GM19351 (cell line): ENCODE data around the gene TNIK.

Experiments used
- ATAC-seq: cut with Tn5 transposase; IDR thresholded peaks from one replicate; pipeline ENCODE4 v1.9.1; 2021; ENCODE audit warnings: mild to moderate bottlenecking, moderate library complexity; ENCODE audit not compliant: unreplicated experiment

The TNIK gene

GRCh38 chr3:171345107-171345843, 114.9 kb downstream of the TNIK start:
- no peak for ATAC-seq

GRCh38 chr3:171343693-171344092, 116.5 kb downstream of the TNIK start:
- ATAC-seq: no peak

GRCh38 chr3:171342783-171343420, 117.3 kb downstream of the TNIK start:
- ATAC-seq: no peak

- ATAC-seq: no peak
Measured at GRCh38 chr3:171342200-171342599, 118.0 kb downstream of the TNIK start.

- no peak for ATAC-seq
Measured at GRCh38 chr3:171340434-171340833, 119.8 kb downstream of the TNIK start.

GRCh38 chr3:171339598-171339997, 120.6 kb downstream of the TNIK start:
- ATAC-seq: no peak

GRCh38 chr3:171336406-171336805, 123.8 kb downstream of the TNIK start:
- no peak for ATAC-seq

GRCh38 chr3:171335559-171335958, 124.6 kb downstream of the TNIK start:
- no peak for ATAC-seq

- ATAC-seq: no peak
Measured at GRCh38 chr3:171334465-171334811, 125.8 kb downstream of the TNIK start.

GRCh38 chr3:171333784-171334464, 126.3 kb downstream of the TNIK start:
- no peak for ATAC-seq

GRCh38 chr3:171330938-171331337, 129.3 kb downstream of the TNIK start:
- no peak for ATAC-seq

- no peak for ATAC-seq
Measured at GRCh38 chr3:171329746-171330145, 130.5 kb downstream of the TNIK start.

GRCh38 chr3:171328419-171329082, 131.7 kb downstream of the TNIK start:
- no peak for ATAC-seq

- no peak for ATAC-seq
Measured at GRCh38 chr3:171327441-171328174, 132.6 kb downstream of the TNIK start.

- ATAC-seq: no peak
Measured at GRCh38 chr3:171326717-171327440, 133.3 kb downstream of the TNIK start.

GRCh38 chr3:171323938-171324536, 136.2 kb downstream of the TNIK start:
- ATAC-seq: no peak

- no peak for ATAC-seq
Measured at GRCh38 chr3:171321559-171322360, 138.4 kb downstream of the TNIK start.

GRCh38 chr3:171320750-171321558, 139.3 kb downstream of the TNIK start:
- no peak for ATAC-seq
